A549 (cell line): ENCODE measurements around the gene CCDC47.

Experiments used
- CTCF ChIP-seq: fragments of >200 bp; sonication (Bioruptor Twin); formaldehyde crosslinking; IDR thresholded peaks from 3 replicates; pipeline ENCODE4 v1.5.1; 2016
- E2F6 ChIP-seq: IDR thresholded peaks from 2 replicates; pipeline ENCODE4 v1.6.1; 2012; ENCODE audit warnings: low read depth, borderline replicate concordance
- HDAC2 ChIP-seq: fragments of 200-600 bp; sonication (generic); IDR thresholded peaks from 2 replicates; pipeline ENCODE4 v1.6.1; 2016
- JUN ChIP-seq, 2 experiments: fragments of >200 bp; sonication (Bioruptor Twin); formaldehyde crosslinking; IDR thresholded peaks; 2 replicates in 1 of 2; 3 replicates in 1 of 2; pipeline ENCODE4 v1.6.1; 2016 to 2017
- POLR2A ChIP-seq: IDR thresholded peaks from 2 replicates; pipeline ENCODE4 v1.6.1; 2012; ENCODE audit warnings: mild to moderate bottlenecking, low read length
- RAD21 ChIP-seq, 2 experiments: fragments of >200 bp in 1 of 2; sonication (Bioruptor Twin) in 1 of 2; formaldehyde crosslinking in 1 of 2; IDR thresholded peaks in 1 of 2; conservative IDR thresholded peaks in 1 of 2; 2 replicates in 1 of 2; 3 replicates in 1 of 2; pipeline ENCODE4 v1.6.1; 2012 to 2018; ENCODE audit warnings: inconsistent platforms in 1 of 2
- REST ChIP-seq: fragments of 200-600 bp; sonication (generic); IDR thresholded peaks from 2 replicates; pipeline ENCODE4 v1.6.1; 2016; ENCODE audit warnings: antibody characterized with exemption, mild to moderate bottlenecking, moderate library complexity
- RFX5 ChIP-seq: fragments of 450-650 bp; IDR thresholded peaks from 2 replicates; pipeline ENCODE4 v1.7.1; 2014; ENCODE audit warnings: antibody characterized with exemption, mild to moderate bottlenecking, moderate library complexity
- USF2 ChIP-seq: fragments of 450-650 bp; IDR thresholded peaks from 2 replicates; pipeline ENCODE4 v1.6.1; 2014; ENCODE audit warnings: antibody characterized with exemption

- TF ChIP-seq REST (no peak), CTCF (peak; percentile 21; the same call in 2 of the 3 replicates), RAD21 (conservative IDR thresholded peaks at IDR 0.05 in 1 of 2, IDR thresholded peaks at IDR 0.05 in 1 of 2) (peak; percentile 18 to 30; a peak in 2 of 5 replicates), E2F6 (no peak), POLR2A (no peak), USF2 (no peak), HDAC2 (no peak), RFX5 (no peak), JUN (IDR thresholded peaks at IDR 0.05) (0 out of 5 replicates have a peak, but pooled peaks of 1 of the 2 experiments have one; percentile 7)
Measured at GRCh38 chr17:63696381-63696961, 76.9 kb downstream of the CCDC47 start.
